Measurements from ENCODE around the gene SCUBE1. TPM values are rescaled to one million over a fixed set of nuclear protein-coding genes. Genes with fewer than 3 reads are reported as not detected.

Gene SCUBE1
- total and polyA plus RNA-seq, 2 of the 8 experiments (the other 6 are each of a cell fraction or from before 2014, with no cell fraction given) = 2.3 to 4.9 TPM

DNA sequence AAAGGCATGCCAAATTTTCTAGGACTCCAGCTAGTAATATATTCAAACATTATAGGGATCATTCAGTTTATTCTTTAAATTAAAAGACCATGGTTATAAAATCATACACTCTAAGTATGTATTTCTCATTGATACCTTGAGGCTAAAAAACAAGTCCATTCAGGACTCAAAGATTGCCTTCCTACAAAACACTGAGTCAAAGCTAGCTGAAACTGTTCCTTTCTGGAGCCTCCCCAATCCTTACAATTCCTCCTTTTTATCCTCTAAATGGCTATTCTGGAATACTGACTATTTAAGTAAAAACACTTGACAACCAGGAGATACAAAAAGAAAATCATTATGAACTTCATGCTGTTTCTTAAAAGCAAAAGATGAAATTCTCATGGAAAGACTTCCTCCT, 151.3 kb downstream of the SCUBE1 start:
- Histone ChIP-seq H3K23me2 (ENCODE audit: low read depth, low read length) (no peaks in the 10 kb centered on the region), H3K9ac (replicated peaks in 1 of 4; ENCODE audit: extremely low read depth in 1 of 4, low read depth in 3 of 4, low read length in 3 of 4) (no peak overlapping the region), H3K27ac (ENCODE audit: low read depth, low read length) (no peak overlapping the region), H2BK120ac (replicated peaks; ENCODE audit: low read depth, low read length) (no peak overlapping the region), H3K4me2 (ENCODE audit: insufficient read depth in 1 of 2, low read depth in 2 of 2, low read length in 2 of 2) (no peak overlapping the region), H3K14ac (ENCODE audit: insufficient read length) (no peak overlapping the region), H3K27me3 (replicated peaks in 1 of 4; ENCODE audit: control insufficient read depth in 3 of 4, extremely low read depth in 1 of 4, insufficient read depth in 3 of 4, low read length in 3 of 4) (no peaks in the 10 kb centered on the region; a peak in 1 of 7 replicates), H3K4me1 (replicated peaks in 1 of 4; ENCODE audit: control insufficient read depth in 3 of 4, insufficient read depth in 4 of 4, low read length in 3 of 4) (peaks cover 0 to 3% (median 0%) of the 10 kb centered on the region in 4 experiments; a peak in 1 of 7 replicates), H3K4me3 (ENCODE audit: extremely low read depth in 1 of 4, insufficient read depth in 2 of 4, low read depth in 3 of 4, low read length in 4 of 4) (no peak overlapping the region), H3K9me3 (ENCODE audit: insufficient read depth in 2 of 2, low read depth in 1 of 2, low read length in 1 of 2) (no peaks in the 10 kb centered on the region), H4K91ac (replicated peaks; ENCODE audit: insufficient read length, low read length) (no peak overlapping the region), H2AFZ (ENCODE audit: low read length) (no peak overlapping the region), H3K79me2 (ENCODE audit: control insufficient read depth in 1 of 2, insufficient read depth in 2 of 2, low read length in 2 of 2) (no peaks in the 10 kb centered on the region), H3K36me3 (ENCODE audit: control insufficient read depth in 2 of 4, insufficient read depth in 4 of 4, low read length in 3 of 4) (no peaks in the 10 kb centered on the region), H2BK20ac (ENCODE audit: low read length) (no peak overlapping the region), H3K79me1 (ENCODE audit: low read depth, low read length) (no peaks in the 10 kb centered on the region), H3K4ac (replicated peaks; ENCODE audit: insufficient read length, low read depth, low read length) (no peak overlapping the region), H3K23ac (ENCODE audit: insufficient read length) (no peak overlapping the region), H3K56ac (replicated peaks; ENCODE audit: insufficient read length, low read depth, low read length) (no peak overlapping the region), H2BK15ac (ENCODE audit: low read length) (no peak overlapping the region), H2AK5ac (ENCODE audit: low read depth, low read length) (no peak overlapping the region), H2BK12ac (ENCODE audit: low read depth, low read length) (no peak overlapping the region), H4K8ac (ENCODE audit: extremely low read depth, insufficient read depth, low read length) (no peak overlapping the region), H4K5ac (ENCODE audit: insufficient read length, low read depth, low read length) (no peak overlapping the region), H4K20me1 (replicated peaks in 1 of 2; ENCODE audit: control insufficient read depth in 1 of 2, insufficient read depth in 2 of 2, low read length in 2 of 2) (no peaks in the 10 kb centered on the region), H3K18ac (ENCODE audit: extremely low read depth, low read length) (no peak overlapping the region), H2BK5ac (ENCODE audit: low read depth, low read length) (no peak overlapping the region)
- FAIRE-seq (no peak), DNase-seq (ENCODE audit: low read depth in 1 of 2, low spot score in 2 of 2) (no peak)
- ChIA-PET POLR2A (ENCODE audit: partially characterized antibody) (no interaction called here), CTCF (ENCODE audit: partially characterized antibody) (interaction anchor here (5.1 to 12.4 kb wide), 2 partner anchors 11 to 37 kb away, joined by 42 to 104 read pairs; no protein-coding TSS in a partner anchor)
- TF ChIP-seq ZNF274 (IDR thresholded peaks at IDR 0.05; ENCODE audit: borderline replicate concordance, extremely low read depth, low read length) (no peak), CBX5 (IDR thresholded peaks at IDR 0.05; ENCODE audit: low read depth, low read length) (no peak), BACH1 (IDR thresholded peaks at IDR 0.05; ENCODE audit: low read length) (no peak), KDM4A (IDR thresholded peaks at IDR 0.05; ENCODE audit: low read depth, low read length, severe bottlenecking) (no peak), CEBPB (IDR thresholded peaks at IDR 0.05; ENCODE audit: low read depth, low read length) (no peak), CHD2 (IDR thresholded peaks at IDR 0.05; ENCODE audit: low read length) (no peak), NANOG (IDR thresholded peaks at IDR 0.05; ENCODE audit: insufficient read depth, low read depth, low read length, poor library complexity, severe bottlenecking) (no peak), JUND (IDR thresholded peaks at IDR 0.05; ENCODE audit: low read length) (no peak), RAD21 (IDR thresholded peaks at IDR 0.05 in 1 of 2, conservative IDR thresholded peaks at IDR 0.05 in 1 of 2; ENCODE audit: low read depth in 2 of 2, low read length in 2 of 2) (no peak), EP300 (IDR thresholded peaks at IDR 0.05; ENCODE audit: borderline replicate concordance in 1 of 2, low read depth in 2 of 2, low read length in 2 of 2) (no peak), RXRA (IDR thresholded peaks at IDR 0.05; ENCODE audit: insufficient read depth, low read depth, low read length) (no peak)
- TF ChIP-seq, protein P1, sequence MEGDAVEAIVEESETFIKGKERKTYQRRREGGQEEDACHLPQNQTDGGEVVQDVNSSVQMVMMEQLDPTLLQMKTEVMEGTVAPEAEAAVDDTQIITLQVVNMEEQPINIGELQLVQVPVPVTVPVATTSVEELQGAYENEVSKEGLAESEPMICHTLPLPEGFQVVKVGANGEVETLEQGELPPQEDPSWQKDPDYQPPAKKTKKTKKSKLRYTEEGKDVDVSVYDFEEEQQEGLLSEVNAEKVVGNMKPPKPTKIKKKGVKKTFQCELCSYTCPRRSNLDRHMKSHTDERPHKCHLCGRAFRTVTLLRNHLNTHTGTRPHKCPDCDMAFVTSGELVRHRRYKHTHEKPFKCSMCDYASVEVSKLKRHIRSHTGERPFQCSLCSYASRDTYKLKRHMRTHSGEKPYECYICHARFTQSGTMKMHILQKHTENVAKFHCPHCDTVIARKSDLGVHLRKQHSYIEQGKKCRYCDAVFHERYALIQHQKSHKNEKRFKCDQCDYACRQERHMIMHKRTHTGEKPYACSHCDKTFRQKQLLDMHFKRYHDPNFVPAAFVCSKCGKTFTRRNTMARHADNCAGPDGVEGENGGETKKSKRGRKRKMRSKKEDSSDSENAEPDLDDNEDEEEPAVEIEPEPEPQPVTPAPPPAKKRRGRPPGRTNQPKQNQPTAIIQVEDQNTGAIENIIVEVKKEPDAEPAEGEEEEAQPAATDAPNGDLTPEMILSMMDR (IDR thresholded peaks at IDR 0.05; ENCODE audit: control extremely low read depth in 1 of 3, insufficient read depth in 1 of 3, low read depth in 1 of 3, low read length in 3 of 3) = no peak
